ENCODE results near the gene LYRM2.

The LYRM2 gene

GRCh38 chr6:89553431-89553830, 85.1 kb downstream of the LYRM2 start:
- no peak for DNase-seq

DNA sequence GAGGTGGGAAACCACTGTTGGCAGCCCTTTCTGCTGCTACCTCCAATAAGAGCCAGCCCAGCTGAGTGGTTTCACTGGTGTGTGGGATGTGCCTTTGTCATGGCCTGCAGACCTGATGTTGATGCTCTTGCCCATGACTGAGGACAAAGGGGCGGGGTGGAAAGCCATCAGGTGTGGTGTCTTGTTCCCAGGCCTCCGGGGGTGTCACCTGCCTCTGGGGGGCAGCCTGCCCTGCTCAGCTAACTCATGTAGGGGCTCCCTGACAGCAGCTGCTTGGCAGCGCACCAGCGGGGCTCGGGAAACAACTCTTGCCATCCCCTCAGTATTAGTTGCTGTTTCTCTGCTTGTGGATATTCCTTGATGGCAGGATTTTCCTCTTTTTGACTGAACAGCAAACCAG, 91.3 kb downstream of the LYRM2 start:
- DNase-seq, result no peak

GRCh38 chr6:89542866-89543265, 95.7 kb downstream of the LYRM2 start:
- DNase-seq, result no peak

GRCh38 chr6:89542081-89542857, 96.3 kb downstream of the LYRM2 start:
- DNase-seq, result no peak

DNA sequence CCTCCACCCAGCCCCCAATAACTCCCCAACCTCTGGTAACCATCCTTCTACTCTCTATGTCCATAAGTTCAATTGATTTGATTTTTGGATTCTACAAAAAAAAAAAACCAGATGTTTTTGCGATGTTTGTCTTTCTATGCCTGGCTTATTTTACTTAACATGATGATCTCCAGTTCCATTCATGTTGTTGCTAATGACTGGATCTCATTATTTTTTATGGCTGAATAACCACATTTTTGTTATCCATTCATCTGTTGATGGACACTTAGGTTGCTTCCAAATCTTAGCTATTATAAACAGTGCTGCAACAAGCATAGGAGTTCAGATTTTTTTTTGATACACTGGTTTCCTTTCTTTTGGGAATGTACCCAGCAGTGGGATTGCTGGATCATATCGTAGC, 98.8 kb downstream of the LYRM2 start:
- DNase-seq, result no peak

DNA sequence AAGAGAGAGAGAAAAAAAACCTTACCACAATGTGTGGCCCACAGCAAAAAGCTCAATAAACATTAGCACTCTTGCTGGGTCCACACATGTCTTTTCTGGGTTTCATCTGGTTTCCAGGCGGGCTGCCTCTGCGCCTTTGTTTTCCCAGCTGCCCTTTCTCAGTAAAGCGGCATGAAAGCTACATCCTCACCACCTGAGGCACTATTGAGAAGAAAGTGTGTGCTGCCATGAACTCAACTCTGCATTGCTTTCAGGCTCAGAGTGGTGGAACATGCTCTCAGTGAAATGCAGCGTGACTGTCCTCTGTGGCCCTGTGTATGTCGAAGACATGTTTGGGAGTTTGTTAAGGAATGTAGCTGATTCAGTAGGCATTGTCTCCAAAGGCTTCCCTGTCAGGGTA, 102.3 kb downstream of the LYRM2 start:
- no peak for DNase-seq

DNA sequence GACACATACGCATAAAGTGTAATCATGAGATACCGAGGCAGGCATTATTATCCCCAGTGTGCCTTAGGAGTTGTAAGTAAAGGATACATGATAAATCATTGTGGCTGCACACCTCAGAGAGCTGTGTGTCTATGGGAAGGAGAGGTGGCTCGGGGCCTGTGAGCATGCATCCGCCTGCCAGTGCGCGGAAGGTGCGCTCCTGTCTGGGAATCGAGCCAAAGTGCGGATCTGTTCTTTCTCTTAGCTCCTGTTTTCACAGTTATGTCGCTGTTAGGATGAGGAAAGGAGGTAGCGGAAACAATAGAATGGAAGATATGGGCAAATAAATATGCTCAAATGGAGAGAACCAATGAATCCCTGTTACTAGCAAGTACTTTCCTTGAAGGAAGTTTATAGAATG, 107.6 kb downstream of the LYRM2 start:
- no peak for DNase-seq

DNA sequence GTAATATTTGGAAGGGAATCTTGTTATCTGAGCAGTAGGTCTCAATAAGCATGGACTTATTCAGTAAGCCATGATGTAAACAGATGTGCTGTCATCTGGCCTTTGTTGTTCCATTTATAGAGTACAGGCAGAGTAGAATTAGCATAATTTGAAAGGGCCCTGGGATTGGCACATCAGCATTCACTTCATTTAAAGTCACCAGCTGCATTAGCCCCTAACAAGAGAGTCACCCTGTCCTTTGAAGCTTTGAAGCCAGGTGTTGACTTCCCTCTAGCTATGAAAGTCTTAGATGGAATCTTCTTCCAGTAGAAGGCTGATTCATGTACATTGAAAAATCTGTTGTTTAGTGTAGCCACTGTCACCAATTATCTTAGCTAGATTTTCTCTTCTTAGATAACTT, 109.7 kb downstream of the LYRM2 start:
- DNase-seq, result no peak

- DNase-seq, result no peak
Measured at GRCh38 chr6:89527634-89528033, 110.9 kb downstream of the LYRM2 start.

DNA sequence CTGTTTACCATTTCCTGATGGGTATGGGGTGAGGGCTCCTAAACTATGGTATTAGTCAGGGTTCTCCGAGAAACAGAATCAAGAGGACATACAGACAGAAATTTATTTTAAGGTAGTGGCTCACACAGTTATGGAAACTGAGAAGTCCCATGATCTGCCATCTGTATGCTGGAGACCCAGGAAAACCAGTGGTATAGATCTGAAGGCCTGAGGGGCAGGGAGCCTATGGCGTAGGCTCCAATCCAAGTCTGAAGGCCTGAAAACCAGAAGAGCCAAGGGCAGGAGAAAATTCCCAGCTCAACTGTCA, 112.0 kb downstream of the LYRM2 start:
- no peak for DNase-seq

GRCh38 chr6:89525786-89526562, 112.6 kb downstream of the LYRM2 start:
- DNase-seq, result no peak

GRCh38 chr6:89522778-89523177, 115.8 kb downstream of the LYRM2 start:
- DNase-seq, result no peak

DNA sequence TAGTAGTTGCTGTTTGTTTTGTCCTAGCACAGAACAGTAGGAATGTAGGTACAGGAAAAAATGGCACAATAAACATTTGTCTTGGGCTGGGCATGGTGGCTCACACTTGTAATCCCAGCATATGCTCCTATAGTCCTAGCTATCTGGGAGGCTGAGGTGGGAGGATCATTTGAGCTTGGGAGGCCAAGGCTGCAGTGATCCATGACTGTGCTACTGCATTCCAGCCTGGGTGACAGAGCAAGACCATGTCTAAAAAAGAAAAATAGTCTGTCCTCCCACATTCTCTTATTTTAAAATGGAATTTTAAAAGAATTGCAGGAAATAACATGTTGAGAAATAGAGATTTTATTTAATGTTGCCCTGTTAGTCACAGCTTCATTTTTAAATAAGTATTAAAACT, 117.8 kb downstream of the LYRM2 start:
- no peak for DNase-seq

- no peak for DNase-seq
Measured at GRCh38 chr6:89518352-89519055, 120.0 kb downstream of the LYRM2 start.
